Spleen (tissue), 7 donors: Measurements from ENCODE around the gene PSMG4.

Experiments used
- POLR2A ChIP-seq, 3 donors: fragments of 450-650 bp; IDR thresholded peaks; one replicate each; pipeline ENCODE4 v1.5.1; 2017; ENCODE audit warnings: antibody characterized with exemption in 3 of 3, mild to moderate bottlenecking in 1 of 3
- POLR2AphosphoS5 ChIP-seq, 3 donors: sonication (generic); formaldehyde crosslinking; IDR thresholded peaks; one replicate each; pipeline ENCODE4 v1.5.1; 2017; ENCODE audit warnings: antibody characterized with exemption in 3 of 3
- TF ChIP-seq, protein P1 (sequence below), 11 experiments: fragments of 200-600 bp in 7 of 11; fragments of 450-650 bp in 4 of 11; sonication (generic) in 4 of 11; IDR thresholded peaks in 8 of 11; conservative IDR thresholded peaks in 3 of 11; 1 replicate in 7 of 11; 2 replicates in 4 of 11; pipeline versions ENCODE4 v1.4.0 to v1.8.0; 2016 to 2021; ENCODE audit warnings: antibody characterized with exemption in 11 of 11, inconsistent platforms in 4 of 11, mild to moderate bottlenecking in 1 of 11
- donor health status: DM: no; HTN: no; CAD: no; lungs with moderate emphysema.
- donor health status: DM: no; HTN: no; CAD: no.
- donor health status: DM: no; HTN: no; CAD: no.

DNA sequence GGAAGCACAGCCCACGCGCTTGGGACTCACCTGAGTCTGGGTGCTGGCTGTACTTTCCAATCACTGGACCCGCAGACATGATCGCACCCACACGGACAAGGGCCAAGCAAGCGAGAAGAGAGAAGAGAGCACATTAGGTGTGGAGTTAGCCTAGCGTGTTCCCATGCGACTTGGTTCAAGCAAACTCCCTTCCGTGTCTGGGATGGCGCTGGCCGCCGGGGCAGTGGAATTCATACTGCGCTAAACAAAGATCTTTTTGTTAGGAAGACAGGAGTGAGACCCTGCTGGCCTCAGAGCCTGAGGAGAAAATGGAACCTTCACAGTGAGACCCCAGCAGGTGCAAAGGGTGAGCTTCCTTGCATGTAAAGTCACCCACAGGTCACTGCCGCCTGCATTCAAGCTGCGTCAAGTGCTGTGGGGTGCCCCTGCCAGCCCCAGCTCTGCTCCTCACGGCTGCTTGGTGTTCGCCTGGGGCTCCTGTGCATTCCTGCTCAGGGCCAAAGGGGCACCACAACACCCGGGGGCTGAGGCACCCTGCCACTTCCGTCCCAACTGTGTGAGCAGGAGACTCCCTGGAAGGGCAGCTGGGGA is 26.4 kb downstream of the PSMG4 start:
- TF ChIP-seq POLR2AphosphoS5 (IDR thresholded peaks at IDR 0.05) (no peak), POLR2A (IDR thresholded peaks at IDR 0.05) (no peak)
- TF ChIP-seq, protein P1, sequence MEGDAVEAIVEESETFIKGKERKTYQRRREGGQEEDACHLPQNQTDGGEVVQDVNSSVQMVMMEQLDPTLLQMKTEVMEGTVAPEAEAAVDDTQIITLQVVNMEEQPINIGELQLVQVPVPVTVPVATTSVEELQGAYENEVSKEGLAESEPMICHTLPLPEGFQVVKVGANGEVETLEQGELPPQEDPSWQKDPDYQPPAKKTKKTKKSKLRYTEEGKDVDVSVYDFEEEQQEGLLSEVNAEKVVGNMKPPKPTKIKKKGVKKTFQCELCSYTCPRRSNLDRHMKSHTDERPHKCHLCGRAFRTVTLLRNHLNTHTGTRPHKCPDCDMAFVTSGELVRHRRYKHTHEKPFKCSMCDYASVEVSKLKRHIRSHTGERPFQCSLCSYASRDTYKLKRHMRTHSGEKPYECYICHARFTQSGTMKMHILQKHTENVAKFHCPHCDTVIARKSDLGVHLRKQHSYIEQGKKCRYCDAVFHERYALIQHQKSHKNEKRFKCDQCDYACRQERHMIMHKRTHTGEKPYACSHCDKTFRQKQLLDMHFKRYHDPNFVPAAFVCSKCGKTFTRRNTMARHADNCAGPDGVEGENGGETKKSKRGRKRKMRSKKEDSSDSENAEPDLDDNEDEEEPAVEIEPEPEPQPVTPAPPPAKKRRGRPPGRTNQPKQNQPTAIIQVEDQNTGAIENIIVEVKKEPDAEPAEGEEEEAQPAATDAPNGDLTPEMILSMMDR (IDR thresholded peaks at IDR 0.05 in 8 of 11, conservative IDR thresholded peaks at IDR 0.05 in 3 of 11) = no peak
